ENCODE results near the gene RHBDD1.

DNA sequence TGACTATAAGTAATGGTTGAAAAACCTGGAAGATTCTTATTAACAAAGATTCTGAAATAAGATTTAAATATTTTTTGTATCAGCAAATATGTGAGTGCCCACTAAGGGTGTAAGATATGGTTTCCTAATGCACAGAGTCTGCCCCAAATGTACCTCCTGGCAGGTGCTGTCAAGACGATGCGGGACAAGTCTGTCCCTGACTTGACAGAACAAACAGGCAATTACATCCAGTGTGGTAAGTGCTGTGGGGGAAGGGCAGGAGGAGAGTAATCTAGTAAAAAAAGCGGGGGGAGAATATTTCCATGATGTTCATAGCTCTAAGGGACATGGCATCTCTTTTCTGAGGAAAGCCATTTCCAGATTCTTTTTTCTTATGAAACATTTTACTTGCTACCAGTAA, 200.7 kb downstream of the RHBDD1 start:
- TF ChIP-seq, protein P1, sequence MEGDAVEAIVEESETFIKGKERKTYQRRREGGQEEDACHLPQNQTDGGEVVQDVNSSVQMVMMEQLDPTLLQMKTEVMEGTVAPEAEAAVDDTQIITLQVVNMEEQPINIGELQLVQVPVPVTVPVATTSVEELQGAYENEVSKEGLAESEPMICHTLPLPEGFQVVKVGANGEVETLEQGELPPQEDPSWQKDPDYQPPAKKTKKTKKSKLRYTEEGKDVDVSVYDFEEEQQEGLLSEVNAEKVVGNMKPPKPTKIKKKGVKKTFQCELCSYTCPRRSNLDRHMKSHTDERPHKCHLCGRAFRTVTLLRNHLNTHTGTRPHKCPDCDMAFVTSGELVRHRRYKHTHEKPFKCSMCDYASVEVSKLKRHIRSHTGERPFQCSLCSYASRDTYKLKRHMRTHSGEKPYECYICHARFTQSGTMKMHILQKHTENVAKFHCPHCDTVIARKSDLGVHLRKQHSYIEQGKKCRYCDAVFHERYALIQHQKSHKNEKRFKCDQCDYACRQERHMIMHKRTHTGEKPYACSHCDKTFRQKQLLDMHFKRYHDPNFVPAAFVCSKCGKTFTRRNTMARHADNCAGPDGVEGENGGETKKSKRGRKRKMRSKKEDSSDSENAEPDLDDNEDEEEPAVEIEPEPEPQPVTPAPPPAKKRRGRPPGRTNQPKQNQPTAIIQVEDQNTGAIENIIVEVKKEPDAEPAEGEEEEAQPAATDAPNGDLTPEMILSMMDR (IDR thresholded peaks at IDR 0.05), result no peak
- TF ChIP-seq POLR2A (IDR thresholded peaks at IDR 0.05) (no peak), POLR2AphosphoS5 (IDR thresholded peaks at IDR 0.05) (no peak), EP300 (IDR thresholded peaks at IDR 0.05) (no peak)
